Lower lobe of right lung (tissue), 2 donors: ENCODE results near the gene GOLGA1. TPM values are rescaled to one million over a fixed set of nuclear protein-coding genes. Genes with fewer than 3 reads are reported as not detected.

ENCODE experiments used
- ATAC-seq, 2 donors: fragments of 200-7000 bp; cut with Tn5 transposase; one replicate each; pipeline ENCODE4 v1.9.1; 2020 to 2022; ENCODE audit warnings: mild to moderate bottlenecking in 2 of 2, moderate library complexity in 2 of 2
- DNase-seq: peaks from one replicate; pipeline ENCODE4 v3.0.0-alpha.2; 2020
- H3K27ac ChIP-seq: fragments of 200-600 bp; one replicate; pipeline ENCODE4 v1.8.0; 2022
- H3K27me3 ChIP-seq: fragments of 200-600 bp; one replicate; pipeline ENCODE4 v1.8.0; 2022; ENCODE audit warnings: low read depth
- H3K36me3 ChIP-seq: fragments of 200-600 bp; one replicate; pipeline ENCODE4 v1.8.0; 2022; ENCODE audit warnings: mild to moderate bottlenecking
- H3K4me1 ChIP-seq: fragments of 200-600 bp; one replicate; pipeline ENCODE4 v1.8.0; 2022
- H3K4me3 ChIP-seq: fragments of 200-600 bp; one replicate; pipeline ENCODE4 v1.8.0; 2022; ENCODE audit warnings: mild to moderate bottlenecking
- H3K9me3 ChIP-seq: fragments of 200-600 bp; one replicate; pipeline ENCODE4 v1.8.0; 2022
- intact Hi-C: fragments of 100-400 bp; cut with DNase I; formaldehyde crosslinking; loops from one replicate; pipeline ENCODE4 v1.11.0; 2022
- total RNA-seq: library from RNA; stranded (reverse); fragmentation: NEBNext Ultra II Directional; extraction: Animal tissue kit (Norgen Biotek cat#: 25700); gene quantifications from one replicate; pipeline ENCODE4 v1.2.1, GENCODE V29; 2021
- TF ChIP-seq, protein P1 (sequence below): fragments of 200-600 bp; IDR thresholded peaks from one replicate; pipeline ENCODE4 v1.8.0; 2022; ENCODE audit warnings: antibody characterized with exemption, mild to moderate bottlenecking
- donor health status: DM: no; HTN: yes; CAD: no; lungs with severe emphysema.

Gene GOLGA1
- total RNA-seq, 1 donor from 2014 or later, result 24.6 TPM

DNA sequence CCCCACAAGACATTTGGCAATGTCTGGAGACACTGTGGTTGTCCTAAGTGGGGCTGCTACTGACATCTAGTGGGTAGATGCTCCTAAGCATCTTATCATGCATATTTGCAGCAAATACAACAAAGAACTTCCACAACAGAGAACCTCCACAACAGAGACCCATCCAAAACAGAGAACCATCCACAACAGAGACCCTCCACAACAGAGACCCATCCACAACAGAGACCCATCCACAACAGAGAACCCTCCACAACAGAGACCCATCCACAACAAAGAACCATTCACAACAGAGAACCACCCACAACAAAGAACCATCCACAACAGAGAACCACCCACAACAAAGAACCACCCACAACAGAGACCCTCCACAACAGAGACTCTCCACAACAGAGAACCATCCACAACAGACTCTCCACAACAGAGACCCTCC, 46.1 kb downstream of the GOLGA1 start:
- Histone ChIP-seq H3K9me3 (no peaks in the 10 kb centered on the region), H3K36me3 (peaks cover 86% of the 10 kb centered on the region), H3K27ac (no peak overlapping the region), H3K4me1 (no peaks in the 10 kb centered on the region), H3K4me3 (no peak overlapping the region), H3K27me3 (no peaks in the 10 kb centered on the region)
- ATAC-seq, result no peak
- intact Hi-C loops, result no loop called here
- TF ChIP-seq, protein P1, sequence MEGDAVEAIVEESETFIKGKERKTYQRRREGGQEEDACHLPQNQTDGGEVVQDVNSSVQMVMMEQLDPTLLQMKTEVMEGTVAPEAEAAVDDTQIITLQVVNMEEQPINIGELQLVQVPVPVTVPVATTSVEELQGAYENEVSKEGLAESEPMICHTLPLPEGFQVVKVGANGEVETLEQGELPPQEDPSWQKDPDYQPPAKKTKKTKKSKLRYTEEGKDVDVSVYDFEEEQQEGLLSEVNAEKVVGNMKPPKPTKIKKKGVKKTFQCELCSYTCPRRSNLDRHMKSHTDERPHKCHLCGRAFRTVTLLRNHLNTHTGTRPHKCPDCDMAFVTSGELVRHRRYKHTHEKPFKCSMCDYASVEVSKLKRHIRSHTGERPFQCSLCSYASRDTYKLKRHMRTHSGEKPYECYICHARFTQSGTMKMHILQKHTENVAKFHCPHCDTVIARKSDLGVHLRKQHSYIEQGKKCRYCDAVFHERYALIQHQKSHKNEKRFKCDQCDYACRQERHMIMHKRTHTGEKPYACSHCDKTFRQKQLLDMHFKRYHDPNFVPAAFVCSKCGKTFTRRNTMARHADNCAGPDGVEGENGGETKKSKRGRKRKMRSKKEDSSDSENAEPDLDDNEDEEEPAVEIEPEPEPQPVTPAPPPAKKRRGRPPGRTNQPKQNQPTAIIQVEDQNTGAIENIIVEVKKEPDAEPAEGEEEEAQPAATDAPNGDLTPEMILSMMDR, result peak; percentile 16
- no peak for DNase-seq

DNA sequence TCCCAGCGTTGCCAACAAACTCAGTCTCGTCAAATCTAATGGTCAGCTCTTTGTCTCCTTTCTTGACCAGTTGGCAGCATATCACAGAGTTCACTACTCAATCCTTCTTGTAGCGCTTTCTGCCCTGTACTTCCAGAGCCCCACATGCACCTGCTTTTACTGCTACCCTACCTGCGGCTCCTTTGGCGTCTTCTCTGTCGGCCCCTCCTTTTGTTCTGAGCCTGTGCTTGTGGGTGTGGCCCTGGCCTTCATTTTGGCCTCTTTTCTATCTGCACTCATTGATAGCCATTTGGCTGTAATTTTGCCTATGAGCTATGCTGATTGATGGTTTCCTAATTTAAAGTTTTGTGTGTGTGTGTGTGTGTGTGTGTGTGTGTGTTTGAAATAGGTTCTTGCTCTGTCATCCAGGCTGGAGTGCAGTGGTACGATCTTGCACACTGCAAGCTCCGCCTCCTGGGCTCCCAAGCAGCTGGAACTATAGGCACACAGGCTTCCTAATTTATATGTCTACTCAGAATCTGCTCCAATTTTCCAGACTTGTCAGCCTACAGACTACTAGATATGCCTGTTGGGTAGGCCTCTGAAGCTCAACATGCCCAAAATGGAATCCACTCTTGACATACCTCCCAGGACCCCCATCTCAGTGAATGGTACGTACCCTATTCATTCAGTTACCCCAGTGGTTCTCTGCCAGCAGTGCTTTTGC, 46.7 kb downstream of the GOLGA1 start:
- no peaks in the 10 kb centered on the region for H3K9me3 ChIP-seq
- ATAC-seq (no peak), DNase-seq (no peak)
- intact Hi-C loops, result no loop called here
- H3K27ac ChIP-seq, result no peak overlapping the region
- no peaks in the 10 kb centered on the region for H3K4me1 ChIP-seq
- no peak overlapping the region for H3K4me3 ChIP-seq
- no peaks in the 10 kb centered on the region for H3K27me3 ChIP-seq
- TF ChIP-seq, protein P1, result no peak
- H3K36me3 ChIP-seq, result peaks cover 86% of the 10 kb centered on the region

DNA sequence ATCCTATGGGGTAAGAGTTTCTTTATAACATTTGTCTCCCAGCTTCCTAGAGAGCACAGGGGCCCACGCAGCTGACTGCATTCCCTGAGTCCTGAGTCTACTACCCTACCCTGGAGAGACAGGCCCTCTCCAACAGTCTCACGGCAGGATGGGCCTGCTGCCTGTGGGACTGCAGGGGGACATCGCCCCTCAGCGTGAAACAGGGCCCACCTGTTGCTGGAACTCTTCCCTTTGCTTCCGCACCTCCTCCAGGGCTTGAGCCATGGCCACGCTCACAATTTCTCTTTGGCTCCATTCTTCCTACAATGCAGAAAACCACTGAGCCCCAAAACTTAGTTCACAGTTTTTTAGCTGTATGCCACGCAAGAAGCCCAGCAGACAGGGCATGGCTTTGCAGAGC, 50.7 kb downstream of the GOLGA1 start:
- intact Hi-C loops, result no loop called here

DNA sequence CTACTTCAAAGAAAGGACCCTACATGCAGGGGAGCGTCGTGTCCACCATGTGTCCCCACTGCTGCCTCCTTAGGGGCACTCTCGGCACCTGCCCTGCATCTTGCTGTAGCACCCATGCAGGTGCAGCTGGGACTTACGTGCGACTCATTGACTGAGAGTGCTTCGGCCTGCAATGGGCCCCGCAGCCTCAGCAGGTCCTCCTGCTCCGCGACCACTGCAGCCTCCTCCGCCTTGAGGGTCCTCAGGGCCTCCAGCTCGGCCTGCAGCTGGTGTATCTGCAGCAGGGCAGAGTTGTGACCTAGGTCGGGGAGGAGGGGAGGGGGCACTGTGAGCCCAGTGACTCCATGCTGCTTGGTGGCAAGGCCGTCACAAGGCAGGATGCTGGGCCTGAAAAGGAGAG, 51.9 kb downstream of the GOLGA1 start:
- Histone ChIP-seq H3K4me3 (no peak overlapping the region), H3K36me3 (peaks cover 98% of the 10 kb centered on the region), H3K4me1 (no peaks in the 10 kb centered on the region), H3K27ac (no peak overlapping the region), H3K27me3 (no peaks in the 10 kb centered on the region), H3K9me3 (no peaks in the 10 kb centered on the region)
- TF ChIP-seq, protein P1, result no peak
- intact Hi-C loops, result no loop called here
- DNase-seq (peak; percentile 38), ATAC-seq (no peak)

More for the DNA sequence above, 50.7 kb downstream of the GOLGA1 start:
- TF ChIP-seq, protein P1, result no peak
- no peaks in the 10 kb centered on the region for H3K4me1 ChIP-seq
- H3K4me3 ChIP-seq, result no peak overlapping the region
- H3K36me3 ChIP-seq, result peaks cover 93% of the 10 kb centered on the region
- DNase-seq (no peak), ATAC-seq (no peak)
- H3K9me3 ChIP-seq, result no peaks in the 10 kb centered on the region
- H3K27ac ChIP-seq, result no peak overlapping the region
- no peaks in the 10 kb centered on the region for H3K27me3 ChIP-seq

DNA sequence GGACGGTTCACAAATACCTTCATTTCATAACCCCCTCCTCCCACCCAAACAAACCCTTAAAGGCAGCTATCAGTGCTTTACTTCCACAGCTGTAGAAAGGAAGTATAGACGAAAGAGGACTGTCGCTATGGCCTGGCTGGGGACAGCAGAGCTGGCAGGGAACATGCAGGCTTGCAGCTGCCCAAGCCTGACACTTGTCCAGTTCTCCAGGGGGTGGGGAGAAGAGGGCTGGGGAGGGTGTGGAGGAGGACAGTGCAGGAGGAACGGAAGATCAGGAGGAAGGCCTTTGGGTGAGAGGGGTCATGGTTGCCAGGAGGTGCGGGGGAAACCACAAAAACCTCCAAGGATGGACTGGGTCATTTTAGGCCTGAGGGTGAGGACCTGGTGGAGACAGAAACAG, 53.1 kb downstream of the GOLGA1 start:
- Histone ChIP-seq H3K4me1 (no peaks in the 10 kb centered on the region), H3K36me3 (peaks cover 94% of the 10 kb centered on the region), H3K9me3 (no peaks in the 10 kb centered on the region), H3K27ac (no peak overlapping the region), H3K4me3 (no peak overlapping the region), H3K27me3 (no peaks in the 10 kb centered on the region)
- DNase-seq, result peak; percentile 6
- intact Hi-C loops, result no loop called here
- ATAC-seq, result no peak
- TF ChIP-seq, protein P1, result no peak
